PC-3 (cell line): Measurements from ENCODE around the gene RBM34. TPM values are rescaled to one million over a fixed set of nuclear protein-coding genes. Genes with fewer than 3 reads are reported as not detected.

Experiments
- ATAC-seq: fragments of 200-7000 bp; cut with Tn5 transposase; 2 replicates; pipeline ENCODE4 v1.9.1; 2020; ENCODE audit warnings: mild to moderate bottlenecking, moderate library complexity
- BruUV-seq: library from RNA; stranded (reverse); fragments of 400-500 nt; replicated peaks from 2 replicates; lab custom pipeline; 2021; lab: Mats Ljungman, UMichigan
- CTCF ChIA-PET: fragments of 300-600 bp; sonication (Branson Sonifier 250); formaldehyde crosslinking; loops from one replicate; lab custom pipeline; 2022; ENCODE audit warnings: antibody characterized with exemption; lab: Charles Lee
- POLR2A ChIA-PET: fragments of 300-600 bp; sonication (Branson Sonifier 250); formaldehyde crosslinking; loops from one replicate; lab custom pipeline; 2022; ENCODE audit warnings: antibody characterized with exemption; ENCODE audit not compliant: unreplicated experiment; lab: Charles Lee
- DNase-seq: peaks from one replicate; pipeline ENCODE4 v3.0.0-alpha.2; 2015
- H2AFZ ChIP-seq: fragments of 300-600 bp; sonication (generic); 2 replicates; pipeline ENCODE4 v1.6.0; 2016; ENCODE audit warnings: antibody characterized with exemption, low read length
- H3F3A ChIP-seq: fragments of 300-600 bp; sonication (generic); one replicate; pipeline ENCODE4 v1.6.0; 2017; ENCODE audit warnings: antibody characterized with exemption, low read length, control low read depth, mild to moderate bottlenecking; ENCODE audit not compliant: unreplicated experiment
- H3K27ac ChIP-seq: fragments of 300-600 bp; sonication (generic); 2 replicates; pipeline ENCODE4 v1.5.1; 2016; ENCODE audit warnings: mild to moderate bottlenecking, low read length
- H3K27me3 ChIP-seq: fragments of 300-600 bp; sonication (generic); 2 replicates; pipeline ENCODE4 v1.6.1; 2016; ENCODE audit warnings: low read length, mixed read lengths
- H3K36me3 ChIP-seq: fragments of 300-600 bp; sonication (generic); 2 replicates; pipeline ENCODE4 v1.6.1; 2016; ENCODE audit warnings: low read depth, mixed run types, low read length, mixed read lengths
- H3K4me1 ChIP-seq: fragments of 300-600 bp; sonication (generic); 2 replicates; pipeline ENCODE4 v1.5.1; 2016; ENCODE audit warnings: low read length; ENCODE audit not compliant: insufficient read depth
- H3K4me2 ChIP-seq: fragments of 300-600 bp; sonication (generic); 2 replicates; pipeline ENCODE4 v1.6.0; 2016; ENCODE audit warnings: low read length
- H3K4me3 ChIP-seq: fragments of 300-600 bp; sonication (generic); 2 replicates; pipeline ENCODE4 v1.5.1; 2016; ENCODE audit warnings: mild to moderate bottlenecking, low read length, mixed read lengths
- H3K79me2 ChIP-seq: fragments of 300-600 bp; sonication (generic); 2 replicates; pipeline ENCODE4 v1.6.1; 2017; ENCODE audit warnings: low read length, mixed read lengths
- H3K9ac ChIP-seq: fragments of 300-600 bp; sonication (generic); 2 replicates; pipeline ENCODE4 v1.6.0; 2016; ENCODE audit warnings: mild to moderate bottlenecking, low read length
- H3K9me2 ChIP-seq: fragments of 300-600 bp; sonication (generic); replicated peaks from 2 replicates; pipeline ENCODE4 v1.6.1; 2016; ENCODE audit warnings: mixed run types, low read length, mixed read lengths
- H3K9me3 ChIP-seq: fragments of 300-600 bp; sonication (generic); 2 replicates; pipeline ENCODE4 v1.6.1; 2016; ENCODE audit warnings: low read length, mixed read lengths
- H4K20me1 ChIP-seq: fragments of 300-600 bp; sonication (generic); 2 replicates; pipeline ENCODE4 v1.6.1; 2016; ENCODE audit warnings: low read length, mixed read lengths
- CTCF ChIP-seq: fragments of 300-600 bp; sonication (generic); conservative IDR thresholded peaks from 2 replicates; pipeline ENCODE4 v1.5.1; 2017; ENCODE audit warnings: antibody characterized with exemption, low read depth, mild to moderate bottlenecking, low read length
- EZH2 ChIP-seq: fragments of 300-600 bp; sonication (generic); IDR thresholded peaks from one replicate; pipeline ENCODE4 v1.6.1; 2017; ENCODE audit warnings: antibody characterized with exemption, mild to moderate bottlenecking, low read length; ENCODE audit not compliant: unreplicated experiment
- EZH2phosphoT487 ChIP-seq: fragments of 300-600 bp; sonication (generic); IDR thresholded peaks from 2 replicates; pipeline ENCODE4 v1.6.1; 2018; ENCODE audit warnings: mild to moderate bottlenecking, antibody characterized with exemption, low read length, borderline replicate concordance
- intact Hi-C: fragments of 100-400 bp; cut with micrococcal nuclease; formaldehyde crosslinking; loops from 2 replicates; pipeline ENCODE4 v1.9.0; 2023
- total RNA-seq: library from RNA; depleted of rRNA; stranded (reverse); fragments of >200 nt; gene quantifications from 2 replicates; pipeline ENCODE4 v1.2.3, GENCODE V29; 2014

RBM34 gene
- total RNA-seq, 1 experiment from 2014 or later = 40.1 TPM

- DNase-seq = no peak
- no peaks in the 10 kb centered on the region for H3K9me2 ChIP-seq
Observed at GRCh38 chr1:235102993-235103411, 58.0 kb downstream of the RBM34 start.

GRCh38 chr1:235102259-235102582 lies 58.8 kb downstream of the RBM34 start:
- intact Hi-C loops = loop anchor here (10.0 kb wide), 1 partner anchor 63 kb away; the partner anchor contains the start of gene RBM34
- Histone ChIP-seq H3K9me3 (no peaks in the 10 kb centered on the region), H3K27ac (no peak overlapping the region), H3K9ac (no peak overlapping the region), H4K20me1 (no peaks in the 10 kb centered on the region), H3K79me2 (no peaks in the 10 kb centered on the region), H3F3A (peaks cover 4% of the 10 kb centered on the region), H3K4me3 (no peak overlapping the region), H3K4me1 (peaks cover 11% of the 10 kb centered on the region), H3K36me3 (no peaks in the 10 kb centered on the region), H3K27me3 (no peaks in the 10 kb centered on the region), H2AFZ (no peak overlapping the region), H3K9me2 (no peaks in the 10 kb centered on the region), H3K4me2 (no peak overlapping the region)
- ChIA-PET POLR2A (no interaction called here), CTCF (no interaction called here)
- no TSS peak for BruUV-seq
- DNase-seq (no peak), ATAC-seq (no peak)
- TF ChIP-seq CTCF (no peak), EZH2phosphoT487 (no peak), EZH2 (no peak)

More at GRCh38 chr1:235102993-235103411, 58.0 kb downstream of the RBM34 start:
- ChIA-PET POLR2A (no interaction called here), CTCF (no interaction called here)
- no peak overlapping the region for H3K9ac ChIP-seq
- no peak overlapping the region for H2AFZ ChIP-seq
- peaks cover 4% of the 10 kb centered on the region for H3F3A ChIP-seq
- H3K9me3 ChIP-seq = no peaks in the 10 kb centered on the region
- TF ChIP-seq EZH2 = no peak
- no peak for TF ChIP-seq EZH2phosphoT487
- TF ChIP-seq CTCF = no peak
- no peaks in the 10 kb centered on the region for H4K20me1 ChIP-seq
- no peak for ATAC-seq
- no peaks in the 10 kb centered on the region; the same call in 1 of the 2 replicates for H3K36me3 ChIP-seq
- H3K4me2 ChIP-seq = no peak overlapping the region
- no TSS peak for BruUV-seq
- intact Hi-C loops = loop anchor here (10.0 kb wide), 1 partner anchor 62 kb away; the partner anchor contains the start of gene RBM34
- peaks cover 11% of the 10 kb centered on the region for H3K4me1 ChIP-seq
- H3K79me2 ChIP-seq = no peaks in the 10 kb centered on the region
- H3K27me3 ChIP-seq = no peaks in the 10 kb centered on the region
- H3K27ac ChIP-seq = no peak overlapping the region
- no peak overlapping the region for H3K4me3 ChIP-seq

GRCh38 chr1:235101558-235102258 lies 59.3 kb downstream of the RBM34 start:
- no peak for TF ChIP-seq EZH2phosphoT487
- TF ChIP-seq EZH2 = no peak
- no peak for TF ChIP-seq CTCF
- DNase-seq (no peak), ATAC-seq (no peak)
- Histone ChIP-seq H3K9me2 (no peaks in the 10 kb centered on the region), H3K4me2 (no peak overlapping the region), H3F3A (peaks cover 4% of the 10 kb centered on the region), H4K20me1 (no peaks in the 10 kb centered on the region), H3K79me2 (no peaks in the 10 kb centered on the region), H3K36me3 (no peaks in the 10 kb centered on the region), H3K4me3 (no peak overlapping the region), H3K9ac (no peak overlapping the region), H3K4me1 (peaks cover 11% of the 10 kb centered on the region), H3K27ac (no peak overlapping the region), H3K9me3 (no peaks in the 10 kb centered on the region), H2AFZ (no peak overlapping the region), H3K27me3 (no peaks in the 10 kb centered on the region)
- ChIA-PET POLR2A (no interaction called here), CTCF (no interaction called here)
- intact Hi-C loops = loop anchor here (10.0 kb wide), 1 partner anchor 63 kb away; the partner anchor contains the start of gene RBM34
- BruUV-seq = no TSS peak
